Skeletal muscle tissue (tissue), 4 donors: ENCODE data around the gene TFEB. TPM values are rescaled to one million over a fixed set of nuclear protein-coding genes. Genes with fewer than 3 reads are reported as not detected.

Source experiments
- H3K27ac ChIP-seq: one replicate; pipeline ENCODE4 v1.7.0; 2013; ENCODE audit warnings: mild to moderate bottlenecking, low read depth, low read length, inconsistent platforms
- H3K27me3 ChIP-seq, 3 donors: one replicate each; pipeline ENCODE4 v1.7.0; 2013; ENCODE audit warnings: low read length in 3 of 3; ENCODE audit not compliant: control insufficient read depth in 3 of 3, insufficient read depth in 3 of 3
- H3K36me3 ChIP-seq, 3 donors: one replicate each; pipeline ENCODE4 v1.7.0; 2013; ENCODE audit warnings: low read length in 3 of 3; ENCODE audit not compliant: control insufficient read depth in 3 of 3, insufficient read depth in 3 of 3
- H3K4me1 ChIP-seq, 3 donors: one replicate each; pipeline ENCODE4 v1.7.0; 2013; ENCODE audit warnings: low read length in 3 of 3, mild to moderate bottlenecking in 3 of 3; ENCODE audit not compliant: control insufficient read depth in 3 of 3, insufficient read depth in 3 of 3
- H3K4me3 ChIP-seq, 3 donors: one replicate each; pipeline ENCODE4 v1.7.0; 2013; ENCODE audit warnings: low read length in 3 of 3
- H3K9ac ChIP-seq, 3 donors: one replicate each; pipeline ENCODE4 v1.7.0; 2013; ENCODE audit warnings: low read length in 3 of 3, mild to moderate bottlenecking in 3 of 3, moderate library complexity in 2 of 3, low read depth in 1 of 3
- H3K9me3 ChIP-seq, 3 donors: one replicate each; pipeline ENCODE4 v1.7.0; 2013; ENCODE audit warnings: low read length in 3 of 3; ENCODE audit not compliant: control insufficient read depth in 3 of 3
- total RNA-seq: library from RNA; depleted of rRNA; stranded (reverse); fragments of >200 nt; gene quantifications from one replicate; pipeline ENCODE4 v1.2.3, GENCODE V29; 2014
- donor health status: Osteomylitis.

TFEB gene
- total RNA-seq, 1 donor from 2014 or later = 7.8 TPM

DNA sequence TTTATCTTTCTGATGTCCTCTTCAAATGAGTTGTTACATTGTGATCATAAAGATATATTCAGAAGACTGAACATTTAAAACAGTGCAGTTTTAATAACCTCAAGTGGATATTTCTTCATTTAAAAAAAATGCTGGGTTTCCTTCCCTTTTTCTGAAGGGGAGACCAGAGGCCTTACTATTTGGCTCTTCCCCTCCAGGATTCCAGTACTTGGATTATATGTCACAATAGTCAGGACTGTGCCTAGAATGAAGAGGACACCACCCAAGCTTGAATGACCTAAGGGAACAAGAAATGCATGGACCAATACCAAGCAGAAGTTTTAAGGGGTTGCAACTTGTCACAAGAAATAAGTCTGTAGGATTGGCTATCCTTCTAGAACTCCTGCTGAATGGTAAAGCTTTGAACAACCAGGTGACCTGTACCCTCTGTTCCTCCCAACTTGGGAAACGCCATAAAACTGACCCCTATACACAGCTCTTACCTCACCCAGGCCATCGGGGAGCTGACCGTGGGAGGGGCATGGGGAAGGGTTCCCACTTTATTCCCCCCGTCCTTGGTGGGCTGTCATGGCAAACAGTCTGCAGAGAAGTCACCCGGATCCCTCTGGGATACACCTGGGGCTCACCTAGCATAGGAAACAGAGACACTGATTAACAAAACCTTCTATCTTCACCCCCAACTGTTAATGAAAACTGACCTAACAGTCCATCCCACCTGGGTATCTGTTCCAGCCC lies 42.3 kb upstream of the TFEB start:
- Histone ChIP-seq H3K27me3 (no peaks in the 10 kb centered on the region), H3K9ac (peak overlapping the region in 1 of 3 donors; percentile 47), H3K9me3 (no peaks in the 10 kb centered on the region), H3K4me1 (peaks cover 21 to 24% (median 23%) of the 10 kb centered on the region in 3 donors), H3K27ac (no peak overlapping the region), H3K4me3 (no peak overlapping the region), H3K36me3 (peaks cover 25 to 32% (median 26%) of the 10 kb centered on the region in 3 donors)

DNA sequence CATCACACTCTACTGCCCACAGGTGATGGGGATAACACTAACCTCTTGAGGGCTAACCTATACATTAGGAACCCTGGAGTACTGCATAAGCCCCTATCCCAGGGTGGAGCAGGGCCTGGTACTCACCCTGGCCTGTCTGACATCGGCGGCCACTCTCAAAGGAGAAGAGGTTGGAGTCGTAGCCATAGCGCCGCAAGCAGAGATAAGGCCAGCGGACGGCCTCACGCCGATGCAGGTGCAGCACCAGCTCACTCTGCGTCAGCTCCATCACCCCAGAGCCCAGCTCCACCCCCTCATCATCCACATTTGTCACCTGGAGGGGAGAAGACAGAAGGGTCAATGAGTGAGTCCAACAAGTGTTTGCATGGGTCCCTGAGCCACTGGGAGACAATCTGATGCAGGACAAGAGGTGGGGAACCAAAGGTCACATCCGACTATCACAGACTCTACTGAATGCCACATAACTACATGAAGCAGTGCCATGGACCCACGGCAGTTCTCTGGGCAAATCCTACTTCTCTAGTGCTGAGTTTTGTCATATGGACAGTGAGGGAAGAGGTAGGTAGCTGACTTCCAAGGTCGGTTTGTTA lies 40.0 kb upstream of the TFEB start:
- Histone ChIP-seq H3K27me3 (no peaks in the 10 kb centered on the region), H3K27ac (no peak overlapping the region), H3K9ac (no peak overlapping the region), H3K4me3 (no peak overlapping the region), H3K9me3 (no peaks in the 10 kb centered on the region), H3K4me1 (peaks cover 8 to 14% (median 13%) of the 10 kb centered on the region in 3 donors), H3K36me3 (peaks cover 41 to 47% (median 44%) of the 10 kb centered on the region in 3 donors)

DNA sequence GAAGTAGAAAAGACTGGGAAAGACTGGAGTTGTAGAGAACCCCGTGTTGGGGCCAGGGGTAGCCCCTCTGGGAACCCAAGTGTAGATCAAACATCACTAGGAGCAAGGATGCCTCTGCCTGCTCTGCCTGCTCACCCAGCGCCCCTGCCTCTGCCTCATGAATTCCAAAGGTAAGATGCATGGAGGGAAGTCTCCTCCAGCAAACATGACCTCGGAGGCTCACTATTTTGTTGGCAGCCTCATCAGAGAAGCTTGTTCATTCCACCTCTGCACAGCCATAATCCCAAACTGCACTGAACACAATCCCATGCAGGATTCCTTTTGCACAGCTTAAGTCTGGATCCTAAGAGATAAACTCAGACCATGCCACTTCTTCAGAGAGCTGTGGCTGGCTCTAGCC lies 39.4 kb upstream of the TFEB start:
- H3K36me3 ChIP-seq = peaks cover 43 to 50% (median 47%) of the 10 kb centered on the region in 3 donors
- peaks cover 8 to 14% (median 13%) of the 10 kb centered on the region in 3 donors for H3K4me1 ChIP-seq
- no peak overlapping the region for H3K9ac ChIP-seq
- H3K4me3 ChIP-seq = no peak overlapping the region
- H3K27me3 ChIP-seq = no peaks in the 10 kb centered on the region
- H3K9me3 ChIP-seq = no peaks in the 10 kb centered on the region
- H3K27ac ChIP-seq = no peak overlapping the region

DNA sequence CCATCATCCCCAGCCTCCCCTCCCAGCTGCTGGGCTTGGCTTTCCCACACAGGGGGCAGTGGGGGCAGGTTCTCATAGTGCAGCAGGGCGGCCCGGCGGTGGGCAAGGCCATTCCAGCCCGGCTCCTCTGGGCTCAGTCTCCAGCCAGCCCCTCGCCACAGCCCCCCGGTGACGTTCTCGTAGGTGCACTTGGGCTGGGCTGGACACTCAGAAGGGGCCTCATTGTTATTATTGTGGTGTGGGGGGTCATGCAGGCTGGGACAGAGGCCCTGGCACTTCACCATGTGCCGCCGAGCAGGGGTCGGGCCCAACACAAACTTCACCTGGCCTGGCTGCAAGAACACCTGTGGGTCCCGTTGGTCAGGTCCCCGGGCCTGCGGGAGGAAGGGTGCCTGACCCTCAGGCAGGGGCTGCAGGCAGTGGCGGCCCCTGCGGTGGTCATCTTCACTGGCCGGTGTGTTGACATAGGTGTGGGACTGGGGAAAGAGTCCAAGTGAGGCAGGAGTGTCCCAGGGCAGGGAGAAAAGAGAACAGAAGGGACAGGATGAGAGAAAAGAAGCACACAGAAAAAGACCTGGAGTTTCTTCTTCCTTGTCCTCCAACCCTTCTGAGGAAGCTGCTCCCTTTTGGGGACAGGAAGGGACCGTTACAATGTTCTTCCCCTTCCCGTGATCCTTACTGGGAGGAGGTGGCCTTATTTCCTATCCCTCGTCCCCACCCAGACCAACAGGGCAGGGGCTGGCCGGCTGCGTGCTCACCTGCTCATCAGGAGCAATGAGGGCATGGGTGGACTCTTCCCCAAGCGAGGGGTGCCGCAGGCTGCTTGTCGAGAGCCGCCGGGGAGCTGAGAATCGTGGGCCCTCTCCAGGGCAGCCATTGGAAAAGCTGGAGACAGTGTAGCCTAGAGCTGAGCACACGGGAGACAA lies 35.9 kb upstream of the TFEB start:
- Histone ChIP-seq H3K9ac (no peak overlapping the region), H3K4me3 (no peak overlapping the region)

DNA sequence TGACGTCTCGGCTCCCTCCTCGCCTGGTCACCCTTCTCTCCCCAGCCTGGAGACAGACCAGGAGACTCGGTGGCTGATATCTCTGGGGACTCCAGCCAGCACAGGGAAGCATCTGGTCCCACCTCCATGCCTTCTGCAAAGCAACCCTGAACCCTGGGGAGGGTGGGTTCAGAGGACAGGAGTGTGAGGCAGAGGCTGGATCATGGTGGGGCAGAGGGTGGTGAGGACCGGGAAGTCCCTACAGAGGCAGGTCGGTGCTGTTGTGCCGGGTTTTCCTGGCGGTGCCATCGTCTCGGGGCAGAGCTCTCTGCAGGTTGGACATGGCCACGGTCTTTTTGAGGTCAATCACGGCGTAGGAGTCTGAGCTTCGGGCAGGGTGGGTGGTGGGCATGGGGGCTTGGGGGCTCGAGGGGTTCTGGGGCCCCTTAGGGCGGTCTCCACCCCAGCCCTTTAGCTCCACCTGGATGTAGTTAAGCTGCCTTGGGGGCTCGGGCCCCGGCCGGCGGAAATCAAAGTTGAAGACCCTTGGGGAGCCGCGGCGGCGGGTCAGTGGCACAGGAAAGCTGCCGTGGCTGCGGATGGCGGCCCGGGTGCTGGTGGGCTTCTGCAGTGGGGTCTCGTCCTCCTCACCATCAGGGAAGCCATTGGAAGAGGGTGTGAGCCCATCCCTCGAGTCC lies 35.1 kb upstream of the TFEB start:
- no peaks in the 10 kb centered on the region for H3K9me3 ChIP-seq
- H3K36me3 ChIP-seq = peaks cover 37 to 40% (median 39%) of the 10 kb centered on the region in 3 donors
- H3K4me3 ChIP-seq = no peak overlapping the region
- H3K9ac ChIP-seq = no peak overlapping the region
- H3K27ac ChIP-seq = no peak overlapping the region
- H3K4me1 ChIP-seq = peaks cover 4 to 9% (median 5%) of the 10 kb centered on the region in 3 donors
- no peaks in the 10 kb centered on the region for H3K27me3 ChIP-seq

More for the DNA sequence above, 35.9 kb upstream of the TFEB start:
- Histone ChIP-seq H3K9me3 (no peaks in the 10 kb centered on the region), H3K36me3 (peaks cover 41 to 42% (median 42%) of the 10 kb centered on the region in 3 donors), H3K4me1 (peaks cover 4 to 9% (median 5%) of the 10 kb centered on the region in 3 donors), H3K27me3 (no peaks in the 10 kb centered on the region), H3K27ac (no peak overlapping the region)

DNA sequence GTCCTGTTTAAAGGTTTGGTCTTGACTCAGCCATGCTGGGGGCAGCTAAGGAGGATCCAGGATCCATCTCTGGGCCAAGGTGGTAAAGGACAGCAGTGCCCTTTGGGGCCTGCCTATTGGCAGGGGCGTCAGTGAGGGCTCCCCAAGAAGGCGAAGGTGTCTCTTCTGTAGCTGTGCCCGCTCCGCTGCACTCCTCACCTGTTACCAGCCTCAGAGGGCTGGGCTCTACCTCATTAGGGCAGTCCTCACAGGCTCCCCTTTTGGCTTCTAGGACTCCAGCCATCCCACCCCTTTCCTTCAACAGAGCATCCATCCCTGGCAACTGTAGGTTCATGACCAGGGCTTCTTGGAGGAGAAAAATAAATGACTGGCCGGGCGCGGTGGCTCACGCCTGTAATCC lies 34.0 kb upstream of the TFEB start:
- no peak overlapping the region for H3K9ac ChIP-seq
- peaks cover 26 to 28% (median 27%) of the 10 kb centered on the region in 3 donors for H3K36me3 ChIP-seq
- peaks cover 4 to 9% (median 5%) of the 10 kb centered on the region in 3 donors for H3K4me1 ChIP-seq
- no peaks in the 10 kb centered on the region for H3K9me3 ChIP-seq
- H3K27me3 ChIP-seq = no peaks in the 10 kb centered on the region
- H3K27ac ChIP-seq = no peak overlapping the region
- no peak overlapping the region for H3K4me3 ChIP-seq

DNA sequence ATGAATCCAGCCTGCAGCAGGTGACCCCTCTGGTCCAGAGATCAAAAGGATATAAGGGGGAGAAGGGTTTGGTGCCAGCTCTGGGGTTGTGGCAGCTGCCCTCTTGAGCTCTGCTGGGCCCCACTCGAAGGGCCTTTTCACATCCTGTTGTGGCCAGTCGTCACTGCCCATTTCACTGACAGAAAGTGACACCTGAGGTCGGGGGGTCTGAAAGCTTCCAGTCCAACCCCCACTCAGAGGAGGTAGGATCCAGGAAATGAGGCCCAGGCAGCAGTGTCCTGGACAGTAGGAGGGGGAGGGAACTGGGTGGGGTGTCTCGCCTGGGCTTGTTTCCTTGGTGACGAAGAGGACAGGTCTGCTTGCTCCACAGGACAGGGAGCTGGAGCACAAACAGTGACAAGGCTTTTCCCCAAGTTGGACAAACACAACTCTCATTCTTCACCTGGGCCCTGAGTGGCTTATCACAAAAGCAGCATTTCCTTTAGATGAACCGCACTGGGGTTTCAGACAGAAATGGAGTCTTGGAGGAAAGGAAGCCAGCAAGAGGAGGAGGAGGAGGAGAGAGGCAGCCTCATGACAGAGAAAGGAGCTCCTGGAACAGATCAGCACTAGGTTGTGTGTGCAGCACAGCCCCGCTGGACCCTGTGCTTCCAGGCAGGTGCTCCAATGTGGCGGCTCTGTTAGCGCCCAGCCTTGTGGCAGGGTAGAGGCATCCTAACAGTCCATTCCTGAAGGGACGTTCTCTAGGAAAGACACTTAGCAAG lies 33.3 kb upstream of the TFEB start:
- Histone ChIP-seq H3K4me1 (peaks cover 4 to 9% (median 5%) of the 10 kb centered on the region in 3 donors), H3K9ac (no peak overlapping the region), H3K27me3 (no peaks in the 10 kb centered on the region), H3K9me3 (no peaks in the 10 kb centered on the region), H3K36me3 (peaks cover 22 to 25% (median 23%) of the 10 kb centered on the region in 3 donors), H3K27ac (no peak overlapping the region), H3K4me3 (no peak overlapping the region)

DNA sequence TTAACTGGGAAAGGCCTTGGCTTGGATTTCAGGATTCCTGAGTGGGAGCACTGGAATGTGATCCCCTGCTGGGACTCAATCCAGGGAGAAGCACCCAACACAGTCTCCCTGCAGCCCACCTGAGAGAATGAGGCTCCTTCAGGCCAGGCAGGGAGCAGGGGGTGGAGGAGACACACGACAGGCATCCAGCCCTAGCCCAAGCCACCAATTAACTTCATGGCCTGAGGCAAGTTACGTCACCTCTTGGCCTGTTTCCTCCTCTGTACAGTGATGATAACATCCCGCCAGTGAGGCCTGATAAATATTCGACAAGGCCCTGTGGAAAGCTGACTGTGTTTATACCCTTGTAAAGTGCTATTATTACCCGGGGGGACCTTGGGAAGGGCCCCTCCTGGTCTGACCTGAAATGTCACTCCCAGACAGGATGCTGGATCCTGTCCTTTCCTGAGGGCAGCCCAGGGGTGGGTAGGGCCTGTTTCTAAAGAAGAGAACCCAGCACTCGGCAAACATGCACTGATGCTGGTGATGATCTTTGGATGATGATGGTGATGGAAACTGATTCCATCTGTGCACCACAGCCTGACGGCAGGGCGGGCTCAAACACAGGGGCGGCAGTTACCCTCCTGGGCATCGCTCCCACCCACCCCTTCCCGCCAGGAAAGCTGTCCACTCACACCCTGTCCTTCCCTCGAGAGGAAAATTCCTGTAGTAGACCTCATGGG lies 31.9 kb upstream of the TFEB start:
- H3K27me3 ChIP-seq = no peaks in the 10 kb centered on the region

More for the DNA sequence above, 31.9 kb upstream of the TFEB start:
- Histone ChIP-seq H3K4me3 (no peak overlapping the region), H3K9ac (peak overlapping the region in 2 of 3 donors; percentile 20 to 33), H3K27ac (no peak overlapping the region), H3K4me1 (peaks cover 4 to 9% (median 5%) of the 10 kb centered on the region in 3 donors), H3K9me3 (no peaks in the 10 kb centered on the region), H3K36me3 (peaks cover 17 to 20% (median 19%) of the 10 kb centered on the region in 3 donors)
